Stimulated activated CD8-positive, alpha-beta memory T cell treated with anti-CD3 and anti-CD28 coated beads, Interleukin-7, amount 100 ng/mL, for 48 hours (primary cell): ENCODE results near the gene ZFYVE1.
"Not testable (repeated sequence)": the region's sequence is repeated elsewhere in the genome, so short reads cannot be mapped to it uniquely, and the experiment has no call there.

Experiments used
- DNase-seq, 2 donors: peaks; one replicate each; pipeline ENCODE4 v3.0.0-alpha.2; 2020; ENCODE audit warnings: low read depth in 1 of 2; ENCODE audit errors: extremely low read depth in 1 of 2

ZFYVE1 gene, protein sequence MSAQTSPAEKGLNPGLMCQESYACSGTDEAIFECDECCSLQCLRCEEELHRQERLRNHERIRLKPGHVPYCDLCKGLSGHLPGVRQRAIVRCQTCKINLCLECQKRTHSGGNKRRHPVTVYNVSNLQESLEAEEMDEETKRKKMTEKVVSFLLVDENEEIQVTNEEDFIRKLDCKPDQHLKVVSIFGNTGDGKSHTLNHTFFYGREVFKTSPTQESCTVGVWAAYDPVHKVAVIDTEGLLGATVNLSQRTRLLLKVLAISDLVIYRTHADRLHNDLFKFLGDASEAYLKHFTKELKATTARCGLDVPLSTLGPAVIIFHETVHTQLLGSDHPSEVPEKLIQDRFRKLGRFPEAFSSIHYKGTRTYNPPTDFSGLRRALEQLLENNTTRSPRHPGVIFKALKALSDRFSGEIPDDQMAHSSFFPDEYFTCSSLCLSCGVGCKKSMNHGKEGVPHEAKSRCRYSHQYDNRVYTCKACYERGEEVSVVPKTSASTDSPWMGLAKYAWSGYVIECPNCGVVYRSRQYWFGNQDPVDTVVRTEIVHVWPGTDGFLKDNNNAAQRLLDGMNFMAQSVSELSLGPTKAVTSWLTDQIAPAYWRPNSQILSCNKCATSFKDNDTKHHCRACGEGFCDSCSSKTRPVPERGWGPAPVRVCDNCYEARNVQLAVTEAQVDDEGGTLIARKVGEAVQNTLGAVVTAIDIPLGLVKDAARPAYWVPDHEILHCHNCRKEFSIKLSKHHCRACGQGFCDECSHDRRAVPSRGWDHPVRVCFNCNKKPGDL

DNA sequence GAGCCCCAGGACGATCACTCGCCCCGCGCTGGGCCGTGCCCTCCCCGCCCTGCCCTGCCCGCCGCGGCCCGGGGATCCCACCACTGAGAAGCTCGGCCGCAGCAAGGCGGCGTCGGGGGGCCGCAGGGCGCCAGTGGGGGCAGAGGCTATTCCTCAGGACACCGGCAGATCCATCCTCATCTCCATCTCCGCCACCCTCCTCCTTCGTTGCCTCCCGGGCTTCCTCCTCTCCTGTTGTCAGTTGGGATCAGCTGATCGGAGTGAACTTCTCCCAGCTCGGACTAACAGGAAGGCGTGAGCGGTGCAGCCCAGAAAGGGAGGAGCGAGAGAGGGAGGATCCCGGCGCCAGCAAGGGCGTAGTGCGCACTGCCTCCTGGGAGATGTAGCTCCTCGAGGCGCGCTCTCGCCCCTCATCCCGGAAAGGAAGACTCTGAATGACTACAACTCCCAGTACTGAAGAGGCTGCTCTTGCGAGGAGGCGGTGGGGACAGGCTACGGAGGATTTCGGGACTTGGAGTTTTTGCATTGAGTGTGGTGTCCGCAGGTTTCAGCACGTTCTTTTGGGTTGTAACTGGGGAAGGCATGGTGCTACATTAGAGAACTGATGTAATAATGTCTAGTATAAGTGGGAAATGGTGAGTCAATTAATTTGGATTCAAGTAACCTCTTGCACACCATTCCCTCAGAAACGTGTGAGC is at the start of gene ZFYVE1:
ZFYVE1 (minus strand) TSS at position 262 of the 698 bp plus-strand sequence. CDS start 2,598 bp downstream, outside the sequence.
- peak; percentile 79 to 94 for DNase-seq

GRCh38 chr14:73069585-73069984 is 42.7 kb upstream of the ZFYVE1 start:
- DNase-seq: no peak

- peak in 1 of 2 donors; percentile 9 for DNase-seq
Measured at GRCh38 chr14:73058922-73059673, 32.2 kb upstream of the ZFYVE1 start.

DNA sequence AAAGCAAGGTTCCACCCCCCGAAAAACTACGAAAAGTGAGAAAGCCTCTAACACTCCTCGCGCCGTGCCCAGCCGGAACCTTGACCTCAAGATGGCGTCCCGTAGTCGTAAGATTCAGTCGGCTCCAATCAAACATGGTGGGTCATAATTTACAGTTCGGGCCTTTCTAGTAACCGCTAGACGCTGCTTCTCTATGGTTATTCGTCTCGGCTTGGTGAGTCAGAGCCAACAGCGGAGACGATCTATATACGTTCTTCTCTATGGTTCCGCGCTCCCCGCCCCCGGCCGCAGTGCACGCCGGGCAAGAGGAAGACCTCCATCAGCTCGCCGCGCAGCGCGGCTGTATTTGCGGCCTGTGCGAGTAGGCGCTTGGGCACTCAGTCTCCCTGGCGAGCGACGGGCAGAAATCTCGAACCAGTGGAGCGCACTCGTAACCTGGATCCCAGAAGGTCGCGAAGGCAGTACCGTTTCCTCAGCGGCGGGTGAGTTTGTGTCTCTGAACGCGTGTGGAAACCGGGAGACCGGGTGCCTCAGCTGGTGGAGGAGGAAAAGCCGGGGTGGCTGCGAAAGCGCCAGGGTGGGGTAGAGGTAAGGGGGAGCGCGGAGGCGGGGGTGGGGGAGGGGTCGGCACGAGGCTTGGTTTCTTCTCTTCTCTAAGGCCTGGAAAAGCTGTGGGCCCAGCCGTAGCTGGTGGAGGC is 31.5 kb upstream of the ZFYVE1 start, which contains the start of gene RBM25:
RBM25 (plus strand) TSS at position 311 of the 698 bp plus-strand sequence. CDS start 13,108 bp downstream, outside the sequence.
- DNase-seq: peak; percentile 85 to 93

DNA sequence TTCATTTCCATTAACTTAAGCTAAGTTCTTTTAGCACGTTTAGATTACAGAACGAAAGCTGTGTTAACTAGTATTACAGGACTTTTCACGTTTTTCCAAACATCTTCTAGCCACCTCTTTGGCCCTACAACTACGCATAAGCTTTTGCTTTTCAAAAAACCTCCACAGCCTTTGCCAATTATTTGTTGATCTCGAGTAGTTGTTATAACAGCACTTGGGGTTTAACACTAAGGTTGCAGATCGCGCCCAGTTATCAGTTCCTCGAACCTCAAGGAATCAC is 31.0 kb upstream of the ZFYVE1 start:
- no peak for DNase-seq

DNA sequence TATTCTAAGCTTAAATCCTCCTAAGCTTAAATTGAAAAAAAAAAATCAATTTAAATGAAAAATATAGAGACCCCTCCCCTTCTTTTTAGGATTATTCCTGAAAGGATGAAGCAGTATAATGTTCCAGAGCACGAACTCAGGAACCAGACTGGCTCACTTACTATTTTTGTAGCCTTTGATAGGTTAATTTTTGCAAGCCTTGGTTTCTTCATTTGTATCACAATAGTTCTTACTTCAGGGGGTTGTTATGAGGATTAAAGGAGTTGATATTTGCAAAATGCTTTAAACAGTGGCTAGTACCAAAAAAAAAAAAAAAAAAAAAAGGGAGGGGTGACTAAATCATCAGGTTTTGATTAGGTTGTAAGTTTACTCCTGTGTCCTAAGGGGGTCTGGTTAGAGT is 28.3 kb upstream of the ZFYVE1 start:
- DNase-seq: no peak

DNA sequence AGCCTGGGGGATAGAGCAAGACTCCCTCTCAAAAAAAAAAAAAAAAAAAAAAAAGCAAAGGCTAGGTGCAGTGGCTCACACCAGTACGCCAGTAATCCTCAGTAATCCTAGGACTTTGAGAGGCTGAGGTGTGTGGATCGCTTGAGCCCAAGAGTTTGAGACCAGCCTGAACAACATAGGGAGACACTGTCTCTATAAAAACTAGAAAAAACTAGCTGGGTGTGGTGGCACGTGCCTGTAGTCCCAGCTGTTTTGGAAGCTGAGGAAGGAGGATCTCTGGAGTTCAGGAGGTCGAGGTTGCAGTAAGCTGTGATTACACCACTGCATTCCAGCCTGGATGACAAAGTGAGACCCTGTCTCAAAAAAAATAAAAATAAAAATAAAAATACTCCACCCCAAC is 22.5 kb upstream of the ZFYVE1 start:
- no peak for DNase-seq

DNA sequence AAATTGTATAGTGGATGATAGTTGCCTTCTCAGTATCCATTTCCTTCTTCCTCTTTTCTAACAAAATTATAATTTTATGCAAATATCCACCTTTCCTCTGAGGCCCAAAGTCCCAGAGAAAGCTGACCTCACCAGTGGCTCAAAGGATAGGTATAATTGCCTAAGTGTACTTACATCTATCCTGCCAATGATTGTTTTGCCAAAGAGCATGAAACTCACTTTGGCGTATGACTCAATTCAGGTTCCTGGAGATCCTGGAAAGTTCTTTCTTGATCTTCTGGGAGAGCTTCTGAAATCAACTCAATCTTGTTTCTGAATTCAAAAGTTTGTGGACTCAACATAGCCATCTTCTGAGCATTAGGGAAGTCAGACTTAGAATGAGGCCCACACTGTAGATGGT is 20.9 kb upstream of the ZFYVE1 start:
- DNase-seq: no peak

DNA sequence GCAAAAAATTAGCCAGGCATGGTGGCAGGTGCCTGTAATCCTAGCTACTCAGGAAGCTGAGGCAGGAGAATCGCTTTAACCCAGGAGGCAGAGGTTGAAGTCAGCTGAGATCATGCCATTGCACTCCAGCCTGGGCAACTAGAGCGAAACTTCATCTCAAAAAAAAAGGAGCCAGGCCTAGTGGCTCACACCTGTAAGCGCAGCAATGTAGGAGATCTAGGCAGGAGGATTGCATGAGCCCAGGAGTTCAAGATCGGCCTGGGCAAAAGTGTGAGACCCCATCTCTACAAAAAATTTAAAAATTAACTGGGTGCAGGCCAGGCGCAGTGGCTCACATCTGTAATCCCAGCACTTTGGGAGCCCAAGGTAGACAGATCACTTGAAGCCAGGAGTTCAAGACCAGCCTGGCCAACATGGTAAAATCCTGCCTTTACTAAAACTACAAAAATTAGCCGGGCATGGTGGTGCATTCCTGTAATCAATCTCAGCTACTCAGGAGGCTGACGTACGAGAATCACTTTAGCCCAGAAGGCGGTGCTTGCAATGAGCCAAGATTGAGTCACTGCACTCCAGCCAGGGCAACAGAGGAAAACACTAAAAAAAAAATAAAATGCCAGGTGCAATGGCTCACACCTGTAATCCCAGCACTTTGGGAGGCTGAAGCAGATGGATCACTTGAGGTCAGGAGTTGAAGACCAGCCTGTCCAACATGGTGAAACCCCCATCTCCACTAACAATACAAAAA is 10.0 kb upstream of the ZFYVE1 start:
- DNase-seq: not testable (repeated sequence)

- DNase-seq: no peak
Measured at GRCh38 chr14:73027984-73028383, 1.1 kb upstream of the ZFYVE1 start.

DNA sequence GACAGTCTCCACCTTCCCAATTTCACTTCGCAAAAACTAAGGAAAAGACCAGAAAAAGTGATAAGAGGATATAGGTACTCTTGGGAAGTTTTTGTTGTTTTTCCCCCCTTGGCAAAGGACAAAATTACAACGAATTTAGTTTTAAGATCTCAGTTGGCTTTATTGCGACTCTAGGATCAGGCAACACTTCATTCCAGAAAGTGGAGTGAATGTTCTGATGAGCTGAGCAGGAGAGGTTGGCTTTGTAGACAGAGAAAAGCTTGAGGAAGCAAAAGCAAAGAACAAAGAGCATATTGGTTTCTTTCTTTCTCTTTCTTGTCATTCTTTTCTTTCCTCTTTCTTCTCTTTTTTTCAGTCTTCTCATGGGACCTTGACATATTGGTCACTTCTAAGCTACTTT is 640 bp upstream of the ZFYVE1 start:
- no peak for DNase-seq

DNA sequence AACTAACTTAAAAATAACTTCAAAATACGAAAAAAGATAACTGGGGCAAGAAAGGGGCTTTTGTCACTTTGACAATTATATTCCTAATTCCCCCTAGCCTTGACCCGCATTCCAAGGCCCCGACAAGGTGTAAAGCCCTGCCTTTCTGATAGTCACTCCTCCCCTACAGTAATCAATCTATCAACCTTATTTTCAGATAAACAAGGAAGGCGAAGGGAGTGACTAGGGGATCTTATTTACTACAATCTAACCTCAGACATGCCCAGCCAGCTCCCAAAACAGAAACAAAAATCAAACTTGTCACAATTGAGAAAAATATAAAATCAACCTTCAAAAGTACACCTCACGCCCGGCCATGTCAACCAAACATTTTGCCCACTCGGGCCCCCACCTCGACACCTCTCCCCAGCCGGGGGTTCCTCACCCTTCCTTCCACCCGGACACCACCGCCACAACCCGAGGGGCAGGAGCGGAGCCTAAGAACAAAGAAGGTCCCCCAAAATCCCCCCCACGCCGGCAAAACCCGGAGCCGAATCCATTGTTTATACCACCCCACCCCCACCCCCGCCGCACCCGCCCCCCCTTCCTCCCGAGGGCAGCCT is 562 bp downstream of the ZFYVE1 start:
- no peak for DNase-seq

DNA sequence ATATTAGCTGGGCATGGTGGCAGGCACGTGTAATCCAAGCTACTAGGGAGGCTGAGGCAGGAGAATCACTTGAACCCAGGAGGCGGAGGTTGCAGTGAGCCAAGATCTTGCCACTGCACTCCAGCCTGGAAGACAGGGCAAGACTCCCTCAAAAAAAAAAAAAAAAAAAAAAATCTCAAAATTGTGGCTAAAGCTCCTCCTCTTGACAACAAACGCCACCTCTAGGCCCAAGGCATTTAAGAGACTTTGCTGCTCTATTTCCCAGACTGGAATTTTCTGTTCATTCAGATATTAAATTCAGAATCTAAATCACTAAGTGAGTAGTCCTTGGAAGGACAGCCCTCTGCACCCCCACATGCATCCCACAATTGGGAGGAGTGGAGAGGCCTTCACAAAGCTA is 1.4 kb downstream of the ZFYVE1 start:
- no peak for DNase-seq

DNA sequence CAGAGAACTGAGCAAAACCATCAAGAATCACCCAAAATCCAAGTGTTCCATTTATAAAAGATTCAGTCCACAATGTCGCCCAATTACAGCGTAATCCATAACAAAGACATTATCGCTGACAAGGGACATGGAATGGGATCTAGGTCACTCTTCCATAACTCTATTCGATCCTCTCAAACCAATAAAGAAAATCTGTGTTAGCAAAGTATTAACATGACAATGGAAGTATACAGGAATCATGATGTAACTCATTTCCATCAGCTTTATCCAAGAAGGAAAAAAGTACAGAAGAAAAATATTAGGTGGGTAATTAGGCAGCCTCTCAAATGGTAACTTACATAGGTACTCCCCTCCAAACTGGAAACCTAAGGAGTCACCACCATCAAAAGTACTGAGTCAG is 4.9 kb downstream of the ZFYVE1 start:
- DNase-seq: no peak

DNA sequence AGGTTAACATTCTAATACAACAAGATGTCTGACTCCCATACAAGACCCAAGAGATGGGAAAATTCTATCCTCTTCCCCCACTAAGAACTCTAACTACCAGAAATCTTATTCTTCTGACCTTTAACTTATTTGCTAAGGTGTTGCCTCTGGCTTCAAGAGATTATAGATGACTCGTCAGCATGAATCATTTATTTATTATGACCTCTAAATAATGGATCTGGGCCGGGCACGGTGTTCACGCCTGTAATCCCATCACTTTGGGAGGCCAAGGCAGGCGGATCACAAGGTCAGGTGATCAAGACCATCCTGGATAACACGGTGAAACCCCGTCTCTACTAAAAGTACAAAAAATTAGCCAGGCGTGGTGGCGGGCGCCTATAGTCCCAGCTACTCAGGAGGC is 10.9 kb downstream of the ZFYVE1 start:
- not testable (repeated sequence) for DNase-seq

DNA sequence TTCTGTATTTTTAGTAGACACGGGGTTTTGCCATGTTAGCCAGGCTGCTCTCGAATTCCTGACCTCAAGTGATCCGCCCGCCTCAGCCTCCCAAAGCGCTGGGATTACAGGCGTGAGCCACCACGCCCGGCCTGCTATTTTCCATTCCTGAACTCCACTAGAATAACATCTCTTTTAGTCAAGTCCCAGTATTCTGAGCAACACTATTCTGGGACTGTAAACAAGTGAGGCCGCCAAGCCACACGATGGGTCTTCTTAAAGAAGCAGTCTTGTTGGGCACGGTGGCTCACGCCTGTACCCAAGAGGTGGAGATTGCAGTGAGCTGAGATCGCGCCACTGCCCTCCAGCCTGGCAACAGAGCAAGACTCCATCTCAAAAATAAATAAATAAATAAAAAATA is 11.4 kb downstream of the ZFYVE1 start:
- not testable (repeated sequence) for DNase-seq

- DNase-seq: peak in 1 of 2 donors; percentile 4
Measured at GRCh38 chr14:73014105-73014504, 12.8 kb downstream of the ZFYVE1 start.

GRCh38 chr14:73011189-73011588 is 15.7 kb downstream of the ZFYVE1 start:
- DNase-seq: not testable (repeated sequence)

GRCh38 chr14:73008501-73008900 is 18.4 kb downstream of the ZFYVE1 start:
- no peak for DNase-seq
